Natural killer cell (primary cell): ENCODE measurements around the gene TYK2. TPM values are rescaled to one million over a fixed set of nuclear protein-coding genes. Genes with fewer than 3 reads are reported as not detected.

ENCODE experiments used
- ATAC-seq, 3 donors: fragments of 150-1000 bp in 2 of 3; fragments of 200-7000 bp in 1 of 3; cut with Tn5 transposase; 1 replicate in 1 of 3; 2 replicates in 2 of 3; pipeline ENCODE4 v1.10.0; 2021; ENCODE audit warnings: mild to moderate bottlenecking in 2 of 3, moderate library complexity in 2 of 3
- DNase-seq, 2 donors: peaks; one replicate each; pipeline versions ENCODE4 v3.0.0 to v3.0.0-alpha.2; 2013 to 2021; ENCODE audit warnings: mixed read lengths in 1 of 2
- H3K27ac ChIP-seq: one replicate; pipeline ENCODE4 v1.5.1; 2013; ENCODE audit warnings: mild to moderate bottlenecking, low read length
- H3K27me3 ChIP-seq: one replicate; pipeline ENCODE4 v1.6.1; 2013; ENCODE audit warnings: low read length; ENCODE audit not compliant: control insufficient read depth, insufficient read depth
- H3K36me3 ChIP-seq: one replicate; pipeline ENCODE4 v1.6.1; 2013; ENCODE audit warnings: low read length; ENCODE audit not compliant: control insufficient read depth, insufficient read depth
- H3K4me1 ChIP-seq: one replicate; pipeline ENCODE4 v1.6.1; 2013; ENCODE audit warnings: low read length; ENCODE audit not compliant: control insufficient read depth, insufficient read depth
- H3K4me3 ChIP-seq: one replicate; pipeline ENCODE4 v1.5.1; 2013; ENCODE audit warnings: low read length
- H3K9me3 ChIP-seq: one replicate; pipeline ENCODE4 v1.6.1; 2013; ENCODE audit warnings: low read length; ENCODE audit not compliant: control insufficient read depth, insufficient read depth
- H3K27ac Mint-ChIP-seq, 2 donors: one replicate each; pipeline ENCODE4 v1.8.0; 2022; ENCODE audit warnings: mild to moderate bottlenecking in 2 of 2, mixed read lengths in 2 of 2, moderate library complexity in 1 of 2
- H3K27me3 Mint-ChIP-seq, 2 donors: one replicate each; pipeline ENCODE4 v1.8.0; 2022; ENCODE audit warnings: low read depth in 2 of 2, mixed read lengths in 2 of 2
- H3K36me3 Mint-ChIP-seq: one replicate; pipeline ENCODE4 v1.8.0; 2022; ENCODE audit warnings: mixed read lengths
- H3K4me1 Mint-ChIP-seq, 2 donors: one replicate each; pipeline ENCODE4 v1.8.0; 2022; ENCODE audit warnings: mixed read lengths in 2 of 2
- H3K4me3 Mint-ChIP-seq: one replicate; pipeline ENCODE4 v1.8.0; 2022; ENCODE audit warnings: mild to moderate bottlenecking, moderate library complexity, mixed read lengths
- H3K9me3 Mint-ChIP-seq, 2 donors: one replicate each; pipeline ENCODE4 v1.8.0; 2022; ENCODE audit warnings: mixed read lengths in 2 of 2
- WGBS: methylation state at CpG from one replicate; pipeline ENCODE4 v1.1.7; 2013; ENCODE audit warnings: missing lambda C conversion rate; ENCODE audit not compliant: insufficient coverage; 5-methylcytosine and 5-hydroxymethylcytosine counted together
- intact Hi-C: fragments of 100-400 bp; cut with micrococcal nuclease; formaldehyde crosslinking; loops from one replicate; pipeline ENCODE4 v1.14.2; 2022
- total RNA-seq, 4 donors: library from RNA; stranded (reverse); fragments of 120-200 nt in 1 of 4; gene quantifications; one replicate each; pipeline versions ENCODE4 v1.2.3 to v1.2.4, GENCODE V29; 2013 to 2022
- TF ChIP-seq, protein P1 (sequence below): fragments of 200-600 bp; IDR thresholded peaks from one replicate; pipeline ENCODE4 v1.8.0; 2022; ENCODE audit warnings: antibody characterized with exemption

TYK2 gene
- total RNA-seq, 3 donors from 2014 or later (not counting 1 experiment from before 2014, with no cell fraction given), result 401 to 469 (median 454) TPM

DNA sequence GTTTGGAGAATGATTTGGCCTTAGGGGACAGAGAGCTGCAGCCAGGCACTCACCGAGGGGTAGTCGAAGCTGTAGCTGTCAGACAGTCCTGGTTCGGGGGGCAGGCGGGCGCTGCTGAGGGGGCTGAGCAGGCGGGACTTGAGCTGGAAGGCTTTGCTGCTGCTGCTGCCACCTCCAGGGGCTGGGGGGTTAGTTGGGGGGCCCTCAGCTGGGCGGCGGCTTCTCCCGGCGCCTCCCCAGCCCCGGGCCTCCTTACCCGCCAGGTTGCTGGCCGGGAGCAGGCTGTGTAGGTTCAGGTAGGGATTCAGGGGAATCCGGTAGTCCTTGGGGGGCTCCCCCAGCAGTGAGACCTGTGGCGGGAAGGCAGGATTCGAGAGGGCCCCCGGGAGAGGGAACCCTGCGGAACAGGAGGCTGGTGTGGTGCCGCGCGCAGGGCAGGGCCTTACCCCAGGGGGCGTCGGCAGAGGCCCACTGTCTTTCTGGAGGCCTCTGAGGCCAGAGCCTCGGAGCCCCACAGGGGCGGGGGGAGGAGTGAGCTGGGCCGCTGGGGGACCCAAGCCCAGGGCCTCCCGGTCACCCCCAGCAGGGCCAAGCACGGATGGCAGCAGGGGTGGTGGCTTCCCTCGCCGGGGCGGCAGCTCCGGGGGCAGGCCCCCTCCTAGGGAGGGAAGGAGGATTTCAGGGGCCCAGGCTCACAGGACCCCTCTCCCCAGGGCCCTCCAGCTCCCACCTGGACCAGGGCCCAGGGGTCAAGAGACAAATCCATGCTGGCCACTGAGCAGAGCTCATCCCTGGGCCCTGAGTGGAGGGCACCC, 59.6 kb downstream of the TYK2 start:
- peaks cover 78% of the 10 kb centered on the region for H3K36me3 ChIP-seq
- Mint-ChIP-seq H3K27me3 (no peaks in the 10 kb centered on the region), H3K4me1 (peaks cover 4 to 21% of the 10 kb centered on the region in 2 donors), H3K9me3 (no peaks in the 10 kb centered on the region), H3K4me3 (no peak overlapping the region), H3K27ac (no peak overlapping the region), H3K36me3 (no peaks in the 10 kb centered on the region)
- ATAC-seq (peak in 1 of 3 donors; percentile 16), DNase-seq (no peak)
- no peak overlapping the region for H3K4me3 ChIP-seq
- H3K27me3 ChIP-seq, result no peaks in the 10 kb centered on the region
- H3K9me3 ChIP-seq, result no peaks in the 10 kb centered on the region
- TF ChIP-seq, protein P1, sequence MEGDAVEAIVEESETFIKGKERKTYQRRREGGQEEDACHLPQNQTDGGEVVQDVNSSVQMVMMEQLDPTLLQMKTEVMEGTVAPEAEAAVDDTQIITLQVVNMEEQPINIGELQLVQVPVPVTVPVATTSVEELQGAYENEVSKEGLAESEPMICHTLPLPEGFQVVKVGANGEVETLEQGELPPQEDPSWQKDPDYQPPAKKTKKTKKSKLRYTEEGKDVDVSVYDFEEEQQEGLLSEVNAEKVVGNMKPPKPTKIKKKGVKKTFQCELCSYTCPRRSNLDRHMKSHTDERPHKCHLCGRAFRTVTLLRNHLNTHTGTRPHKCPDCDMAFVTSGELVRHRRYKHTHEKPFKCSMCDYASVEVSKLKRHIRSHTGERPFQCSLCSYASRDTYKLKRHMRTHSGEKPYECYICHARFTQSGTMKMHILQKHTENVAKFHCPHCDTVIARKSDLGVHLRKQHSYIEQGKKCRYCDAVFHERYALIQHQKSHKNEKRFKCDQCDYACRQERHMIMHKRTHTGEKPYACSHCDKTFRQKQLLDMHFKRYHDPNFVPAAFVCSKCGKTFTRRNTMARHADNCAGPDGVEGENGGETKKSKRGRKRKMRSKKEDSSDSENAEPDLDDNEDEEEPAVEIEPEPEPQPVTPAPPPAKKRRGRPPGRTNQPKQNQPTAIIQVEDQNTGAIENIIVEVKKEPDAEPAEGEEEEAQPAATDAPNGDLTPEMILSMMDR, result no peak
- peaks cover 6% of the 10 kb centered on the region for H3K4me1 ChIP-seq
- no peak overlapping the region for H3K27ac ChIP-seq
- intact Hi-C loops, result no loop called here
- 97% methylated on average over 30 of the region's 32 CpGs for WGBS

DNA sequence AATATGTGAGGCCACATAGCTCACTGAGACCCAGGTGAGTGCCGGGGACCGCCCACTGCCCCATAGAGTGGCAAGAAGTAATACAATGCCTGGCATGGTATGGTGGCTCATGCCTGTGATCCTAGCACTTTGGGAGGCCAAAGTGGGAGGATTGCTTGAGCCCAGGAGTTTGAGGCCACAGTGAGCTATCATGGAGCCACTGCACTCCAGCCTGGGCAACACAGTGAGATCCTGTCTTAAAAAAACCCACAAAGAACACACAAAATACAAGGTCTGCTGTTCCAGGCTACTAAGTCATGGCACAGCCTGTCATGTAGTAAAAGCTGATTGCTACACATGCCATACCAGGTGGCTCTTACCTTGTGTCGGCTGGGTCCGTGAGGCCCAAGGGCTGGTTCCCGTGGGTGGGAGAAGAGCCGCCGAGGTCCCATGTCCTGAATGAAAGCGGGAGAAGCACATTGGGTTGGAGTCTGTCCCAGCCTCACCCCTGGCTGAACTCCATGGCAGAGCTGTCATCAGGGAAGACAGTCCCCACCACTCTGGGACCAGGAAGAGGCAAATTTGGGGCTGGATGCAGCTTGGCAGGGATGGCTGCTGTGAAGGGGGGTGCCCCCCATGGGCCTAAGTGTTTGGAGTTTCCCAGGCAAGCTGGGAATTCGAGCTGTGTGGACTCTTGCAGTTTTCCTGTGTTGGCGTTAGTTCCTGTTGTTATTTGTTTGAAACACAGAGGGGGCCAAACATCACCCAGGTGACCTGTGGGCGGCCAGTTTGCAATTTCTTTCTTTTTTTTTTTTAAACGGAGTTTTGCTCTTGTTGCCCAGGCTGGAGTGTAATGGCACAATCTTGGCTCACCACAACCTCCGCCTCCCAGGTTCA, 61.3 kb downstream of the TYK2 start:
- WGBS, result 97% methylated on average over 12 of the region's 13 CpGs
- Mint-ChIP-seq H3K36me3 (no peaks in the 10 kb centered on the region), H3K4me1 (peaks cover 6 to 36% of the 10 kb centered on the region in 2 donors), H3K9me3 (no peaks in the 10 kb centered on the region), H3K27me3 (no peaks in the 10 kb centered on the region), H3K27ac (no peak overlapping the region), H3K4me3 (no peak overlapping the region)
- no peaks in the 10 kb centered on the region for H3K9me3 ChIP-seq
- intact Hi-C loops, result no loop called here
- peaks cover 62% of the 10 kb centered on the region for H3K36me3 ChIP-seq
- peaks cover 12% of the 10 kb centered on the region for H3K4me1 ChIP-seq
- H3K27ac ChIP-seq, result no peak overlapping the region
- TF ChIP-seq, protein P1, result no peak
- no peak for DNase-seq
- no peak for ATAC-seq
- H3K27me3 ChIP-seq, result no peaks in the 10 kb centered on the region
- H3K4me3 ChIP-seq, result no peak overlapping the region

DNA sequence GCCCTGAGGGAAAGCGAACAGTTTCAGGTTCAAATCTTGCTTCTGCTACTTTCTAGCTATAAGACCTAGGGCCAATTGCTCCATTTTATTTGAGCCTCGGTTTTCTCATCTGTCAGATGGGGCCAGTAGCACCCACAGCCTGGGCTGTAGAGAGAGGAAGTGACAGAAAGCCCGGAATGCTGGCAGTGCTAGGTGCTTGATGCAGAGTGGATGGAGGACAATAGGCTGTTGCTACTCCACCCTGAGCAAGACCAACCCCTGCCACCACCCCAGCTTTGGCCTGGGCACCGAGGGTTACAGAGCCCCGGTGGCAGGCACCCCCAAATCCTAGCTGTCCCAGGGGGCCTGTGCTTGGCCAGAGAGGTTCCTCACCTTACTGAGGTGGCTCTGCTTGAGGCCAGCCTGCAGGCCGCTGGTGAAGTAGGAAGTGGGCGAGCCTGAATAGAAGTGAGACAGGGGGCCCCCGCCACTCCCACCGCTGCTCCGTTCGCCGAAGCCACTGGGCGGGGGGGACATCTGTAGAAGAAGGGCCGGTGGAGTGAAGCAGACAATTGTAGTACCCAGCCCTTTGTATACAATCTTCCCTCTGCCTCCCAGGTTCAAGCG, 62.4 kb downstream of the TYK2 start:
- Mint-ChIP-seq H3K4me1 (peaks cover 6 to 36% of the 10 kb centered on the region in 2 donors), H3K4me3 (no peak overlapping the region), H3K27me3 (no peaks in the 10 kb centered on the region), H3K36me3 (no peaks in the 10 kb centered on the region), H3K27ac (no peak overlapping the region), H3K9me3 (no peaks in the 10 kb centered on the region)
- intact Hi-C loops, result no loop called here
- DNase-seq (peak in 1 of 2 donors; percentile 1), ATAC-seq (no peak)
- H3K27ac ChIP-seq, result no peak overlapping the region
- no peaks in the 10 kb centered on the region for H3K9me3 ChIP-seq
- TF ChIP-seq, protein P1, result no peak
- no peaks in the 10 kb centered on the region for H3K27me3 ChIP-seq
- no peak overlapping the region for H3K4me3 ChIP-seq
- WGBS, result 94% methylated on average over 15 of the region's 15 CpGs
- H3K4me1 ChIP-seq, result peaks cover 12% of the 10 kb centered on the region
- H3K36me3 ChIP-seq, result peaks cover 51% of the 10 kb centered on the region
